Smooth muscle cell (in vitro differentiated cells): ENCODE results near the gene EPS8. TPM values are rescaled to one million over a fixed set of nuclear protein-coding genes. Genes with fewer than 3 reads are reported as not detected.

Experiments used
- DNase-seq: peaks from one replicate; lab custom pipeline; 2025; ENCODE audit not compliant: unreplicated experiment; lab: John Stamatoyannopoulos, UW
- H2AFZ ChIP-seq: fragments of 200-600 bp; sonication (generic); 2 replicates; pipeline ENCODE4 v1.6.0; 2016; ENCODE audit warnings: antibody characterized with exemption, low read depth, mild to moderate bottlenecking
- H3F3A ChIP-seq: fragments of 200-600 bp; sonication (generic); 2 replicates; pipeline ENCODE4 v1.6.0; 2017; ENCODE audit warnings: antibody characterized with exemption, low read depth
- H3K27ac ChIP-seq: fragments of 200-600 bp; sonication (generic); 2 replicates; pipeline ENCODE4 v1.5.1; 2016; ENCODE audit warnings: low read depth, mild to moderate bottlenecking
- H3K27me3 ChIP-seq: fragments of 200-600 bp; sonication (generic); 2 replicates; pipeline ENCODE4 v1.6.1; 2016; ENCODE audit warnings: low read depth, mild to moderate bottlenecking
- H3K36me3 ChIP-seq: fragments of 200-600 bp; sonication (generic); 2 replicates; pipeline ENCODE4 v1.5.1; 2016; ENCODE audit warnings: low read depth
- H3K4me1 ChIP-seq: fragments of 200-600 bp; sonication (generic); 2 replicates; pipeline ENCODE4 v1.5.1; 2016; ENCODE audit warnings: low read depth
- H3K4me2 ChIP-seq: fragments of 200-600 bp; sonication (generic); 2 replicates; pipeline ENCODE4 v1.6.0; 2016; ENCODE audit warnings: mild to moderate bottlenecking
- H3K4me3 ChIP-seq: fragments of 200-600 bp; sonication (generic); 2 replicates; pipeline ENCODE4 v1.5.1; 2016; ENCODE audit warnings: mild to moderate bottlenecking
- H3K79me2 ChIP-seq: fragments of 200-600 bp; sonication (generic); 2 replicates; pipeline ENCODE4 v1.6.0; 2016; ENCODE audit warnings: low read depth, mild to moderate bottlenecking
- H3K9ac ChIP-seq: fragments of 200-600 bp; sonication (generic); 2 replicates; pipeline ENCODE4 v1.6.0; 2016; ENCODE audit warnings: low read depth
- H3K9me3 ChIP-seq: fragments of 200-600 bp; sonication (generic); replicated peaks from 2 replicates; pipeline ENCODE4 v1.5.1; 2016; ENCODE audit warnings: low read depth
- H4K20me1 ChIP-seq: fragments of 200-600 bp; sonication (generic); 2 replicates; pipeline ENCODE4 v1.6.0; 2016; ENCODE audit warnings: low read depth
- CTCF ChIP-seq: fragments of 200-600 bp; sonication (generic); IDR thresholded peaks from 2 replicates; pipeline ENCODE4 v1.5.1; 2017; ENCODE audit warnings: borderline replicate concordance, mild to moderate bottlenecking, antibody characterized with exemption; ENCODE audit not compliant: insufficient read depth, poor library complexity, severe bottlenecking
- WGBS: methylation state at CpG from one replicate; pipeline ENCODE4 v1.1.7; 2016; ENCODE audit warnings: low lambda C conversion rate; 5-methylcytosine and 5-hydroxymethylcytosine counted together
- polyA plus RNA-seq: library from polyadenylated mRNA; unstranded; fragments of >200 nt; fragmentation: Nextera tagmentation; extraction: Ambion mirVana; gene quantifications from 2 replicates; pipeline ENCODE4 v1.2.1, GENCODE V29; 2016
- total RNA-seq: library from RNA; depleted of rRNA; stranded (reverse); fragments of >200 nt; gene quantifications from 2 replicates; pipeline ENCODE4 v1.2.3, GENCODE V29; 2014

The EPS8 gene
- total and polyA plus RNA-seq, 2 experiments from 2014 or later = 27.5 to 68.3 TPM

GRCh38 chr12:15629108-15629507, 160.1 kb downstream of the EPS8 start:
- H3K27me3 ChIP-seq = no peaks in the 10 kb centered on the region
- H4K20me1 ChIP-seq = no peaks in the 10 kb centered on the region
- H3K9me3 ChIP-seq = no peaks in the 10 kb centered on the region
- peaks cover 33% of the 10 kb centered on the region for H3K4me1 ChIP-seq
- WGBS = 2% methylated on average over 5 of the region's 5 CpGs
- H3K79me2 ChIP-seq = no peaks in the 10 kb centered on the region
- H3F3A ChIP-seq = peaks cover 16% of the 10 kb centered on the region
- DNase-seq = no peak
- H3K36me3 ChIP-seq = no peaks in the 10 kb centered on the region
- peak overlapping the region; percentile 74 for H3K4me2 ChIP-seq
- TF ChIP-seq CTCF = no peak
- peak overlapping the region; percentile 59 for H3K9ac ChIP-seq
- peak overlapping the region; percentile 1 for H3K4me3 ChIP-seq
- H2AFZ ChIP-seq = no peak overlapping the region
- H3K27ac ChIP-seq = peak overlapping the region; percentile 95

- Histone ChIP-seq H3K27me3 (no peaks in the 10 kb centered on the region), H3K9ac (peak overlapping the region; percentile 50), H4K20me1 (no peaks in the 10 kb centered on the region), H2AFZ (peak overlapping the region; percentile 8), H3K4me1 (peaks cover 27% of the 10 kb centered on the region), H3K79me2 (no peaks in the 10 kb centered on the region), H3K9me3 (no peaks in the 10 kb centered on the region), H3F3A (peaks cover 16% of the 10 kb centered on the region), H3K4me2 (peak overlapping the region; percentile 74), H3K36me3 (no peaks in the 10 kb centered on the region), H3K4me3 (no peak overlapping the region), H3K27ac (peak overlapping the region; percentile 95)
- WGBS = 42% methylated on average over 4 of the region's 4 CpGs
- no peak for TF ChIP-seq CTCF
- no peak for DNase-seq
Observed at GRCh38 chr12:15627995-15628945, 160.9 kb downstream of the EPS8 start.

- Histone ChIP-seq H3K27ac (no peak overlapping the region), H3K4me1 (peaks cover 19% of the 10 kb centered on the region), H3K79me2 (no peaks in the 10 kb centered on the region), H3K9ac (no peak overlapping the region), H2AFZ (no peak overlapping the region), H3K27me3 (no peaks in the 10 kb centered on the region), H3K4me3 (no peak overlapping the region), H3K4me2 (no peak overlapping the region), H3F3A (peaks cover 5% of the 10 kb centered on the region), H4K20me1 (no peaks in the 10 kb centered on the region), H3K36me3 (no peaks in the 10 kb centered on the region), H3K9me3 (no peaks in the 10 kb centered on the region)
- no peak for TF ChIP-seq CTCF
- WGBS = 98% methylated on average over 2 of the region's 2 CpGs
- DNase-seq = no peak
Observed at GRCh38 chr12:15625075-15625474, 164.1 kb downstream of the EPS8 start.
